GM19023 (cell line): ENCODE measurements around the gene TMEM17.
"Not testable (repeated sequence)": the region's sequence is repeated elsewhere in the genome, so short reads cannot be mapped to it uniquely, and the experiment has no call there.

Experiments
- ATAC-seq: cut with Tn5 transposase; IDR thresholded peaks from one replicate; pipeline ENCODE4 v1.9.1; 2021; ENCODE audit warnings: mild to moderate bottlenecking, moderate library complexity; ENCODE audit not compliant: unreplicated experiment

The TMEM17 gene

GRCh38 chr2:62505750-62506420 lies at the start of gene TMEM17:
Gene TMEM17 (minus strand): TSS chr2:62506195. CDS start chr2:62506129, 66 bp downstream.
- peak; percentile 89 for ATAC-seq

- no peak for ATAC-seq
Observed at GRCh38 chr2:62554440-62554839, 48.4 kb upstream of the TMEM17 start.

- ATAC-seq: no peak
Observed at GRCh38 chr2:62550461-62550860, 44.5 kb upstream of the TMEM17 start.

GRCh38 chr2:62547854-62548253 lies 41.9 kb upstream of the TMEM17 start:
- no peak for ATAC-seq

- no peak for ATAC-seq
Observed at GRCh38 chr2:62545261-62545660, 39.3 kb upstream of the TMEM17 start.

- ATAC-seq: no peak
Observed at GRCh38 chr2:62540408-62541168, 34.6 kb upstream of the TMEM17 start.

GRCh38 chr2:62539606-62540407 lies 33.8 kb upstream of the TMEM17 start:
- no peak for ATAC-seq

- ATAC-seq: no peak
Observed at GRCh38 chr2:62538756-62539155, 32.8 kb upstream of the TMEM17 start.

GRCh38 chr2:62537814-62538213 lies 31.8 kb upstream of the TMEM17 start:
- ATAC-seq: no peak

- no peak for ATAC-seq
Observed at GRCh38 chr2:62536873-62537547, 31.0 kb upstream of the TMEM17 start.

- ATAC-seq: not testable (repeated sequence)
Observed at GRCh38 chr2:62535521-62535920, 29.5 kb upstream of the TMEM17 start.

GRCh38 chr2:62531594-62531993 lies 25.6 kb upstream of the TMEM17 start:
- ATAC-seq: no peak

GRCh38 chr2:62529758-62530157 lies 23.8 kb upstream of the TMEM17 start:
- ATAC-seq: no peak

GRCh38 chr2:62527478-62528210 lies 21.6 kb upstream of the TMEM17 start:
- no peak for ATAC-seq

- no peak for ATAC-seq
Observed at GRCh38 chr2:62526531-62527381, 20.8 kb upstream of the TMEM17 start.

- ATAC-seq: no peak
Observed at GRCh38 chr2:62525549-62526269, 19.7 kb upstream of the TMEM17 start.

GRCh38 chr2:62524293-62524941 lies 18.4 kb upstream of the TMEM17 start:
- ATAC-seq: no peak

GRCh38 chr2:62521061-62521460 lies 15.1 kb upstream of the TMEM17 start:
- not testable (repeated sequence) for ATAC-seq
